HepG2 (cell line): ENCODE data around the gene QPCT. TPM values are rescaled to one million over a fixed set of nuclear protein-coding genes. Genes with fewer than 3 reads are reported as not detected.

ENCODE experiments used
- ATAC-seq: fragments of 200-7000 bp; cut with Tn5 transposase; 3 replicates; pipeline ENCODE4 v1.9.1; 2020; ENCODE audit warnings: mild to moderate bottlenecking, moderate library complexity
- BruUV-seq: library from RNA; stranded (reverse); fragments of 400-500 nt; replicated peaks from 2 replicates; lab custom pipeline; 2021; lab: Mats Ljungman, UMichigan
- CTCF ChIA-PET: fragments of 300-600 bp; formaldehyde crosslinking; extraction: SDS; loops from one replicate; lab custom pipeline; 2021; ENCODE audit warnings: low total read pairs, inconsistent platforms, low intra/inter-chr PET ratio; lab: Yijun Ruan, JAX
- POLR2A ChIA-PET: fragments of 350-600 bp; sonication (Branson Sonifier 250); formaldehyde crosslinking; loops from one replicate; lab custom pipeline; 2020; ENCODE audit warnings: antibody characterized with exemption, inconsistent platforms; lab: Yijun Ruan, JAX
- DNase-seq: peaks from one replicate; pipeline ENCODE4 v3.0.0-alpha.2; 2015; ENCODE audit warnings: low spot score
- FAIRE-seq: peaks from 3 replicates; lab custom pipeline; 2011; peaks lifted over from hg19 to GRCh38; lab: Jason Lieb, UNC
- H2AFZ ChIP-seq: one replicate; pipeline ENCODE4 v1.6.1; 2011; ENCODE audit warnings: low read length, inconsistent platforms
- H3K27ac ChIP-seq: fragments of 300-600 bp; 3 replicates; pipeline ENCODE4 v1.8.0; 2011; ENCODE audit warnings: mixed run types, mild to moderate bottlenecking, mixed read lengths, low read length, inconsistent platforms; ENCODE audit not compliant: insufficient read depth; ENCODE audit errors: extremely low read length
- H3K27me3 ChIP-seq, 2 experiments: fragments of 200-600 bp in 1 of 2; 2 replicates in 1 of 2; 3 replicates in 1 of 2; pipeline versions ENCODE4 v1.6.0 to v1.8.0; 2011; ENCODE audit warnings: low read length in 2 of 2, mild to moderate bottlenecking in 2 of 2, moderate library complexity in 2 of 2, inconsistent platforms in 1 of 2; ENCODE audit not compliant: insufficient read depth in 2 of 2, control insufficient read depth in 1 of 2
- H3K36me3 ChIP-seq, 2 experiments: fragments of 200-600 bp in 1 of 2; replicated peaks in 1 of 2; 2 replicates in 1 of 2; 3 replicates in 1 of 2; pipeline versions ENCODE4 v1.5.1 to v1.8.0; 2011; ENCODE audit warnings: low read length in 2 of 2, inconsistent platforms in 1 of 2; ENCODE audit not compliant: insufficient read depth in 2 of 2, control insufficient read depth in 1 of 2
- H3K4me1 ChIP-seq: 2 replicates; pipeline ENCODE4 v1.5.1; 2012; ENCODE audit warnings: low read length, inconsistent platforms; ENCODE audit not compliant: insufficient read depth
- H3K4me2 ChIP-seq: 2 replicates; pipeline ENCODE4 v1.6.0; 2011; ENCODE audit warnings: low read depth, low read length, inconsistent platforms
- H3K4me3 ChIP-seq, 3 experiments: fragments of 200-600 bp in 1 of 3; sonication (generic), shearing (Covaris generic) in 1 of 3; replicated peaks in 1 of 3; 2 replicates each; pipeline ENCODE4 v1.5.1; 2011 to 2016; ENCODE audit warnings: low read length in 3 of 3, inconsistent platforms in 2 of 3, low read depth in 2 of 3, mild to moderate bottlenecking in 2 of 3, control low read depth in 1 of 3, mixed read lengths in 1 of 3; ENCODE audit not compliant: insufficient read depth in 1 of 3
- H3K79me2 ChIP-seq: one replicate; pipeline ENCODE4 v1.6.1; 2011; ENCODE audit warnings: low read length, inconsistent platforms; ENCODE audit not compliant: insufficient read depth
- H3K9ac ChIP-seq: 2 replicates; pipeline ENCODE4 v1.6.0; 2011; ENCODE audit warnings: mild to moderate bottlenecking, low read depth, low read length, inconsistent platforms; ENCODE audit not compliant: insufficient read depth
- H3K9me3 ChIP-seq: 2 replicates; pipeline ENCODE4 v1.5.1; 2012; ENCODE audit warnings: mild to moderate bottlenecking, low read length
- H4K20me1 ChIP-seq: 2 replicates; pipeline ENCODE4 v1.6.0; 2011; ENCODE audit warnings: inconsistent platforms, mild to moderate bottlenecking, low read length, moderate library complexity; ENCODE audit not compliant: insufficient read depth
- DMAP1 ChIP-seq: IDR thresholded peaks from 2 replicates; pipeline ENCODE4 v1.6.1; 2016
- KLF12 ChIP-seq: sonication (generic); formaldehyde crosslinking; IDR thresholded peaks from 2 replicates; pipeline ENCODE4 v1.4.0; 2020; ENCODE audit warnings: missing genetic modification reagents, borderline replicate concordance
- MXD4 ChIP-seq: IDR thresholded peaks from 2 replicates; pipeline ENCODE4 v1.6.1; 2016; ENCODE audit warnings: mild to moderate bottlenecking, missing biosample characterization, missing genetic modification reagents
- NFE2L2 ChIP-seq: fragments of 150-350 bp; IDR thresholded peaks from 2 replicates; pipeline ENCODE4 v1.6.1; 2014; ENCODE audit warnings: low read length
- PHF5A ChIP-seq: IDR thresholded peaks from one replicate; pipeline ENCODE4 v1.6.1; 2018; ENCODE audit warnings: low read depth, missing genetic modification reagents; ENCODE audit not compliant: unreplicated experiment
- RAD51 ChIP-seq: fragments of 450-650 bp; IDR thresholded peaks from 2 replicates; pipeline ENCODE4 v1.6.1; 2016; ENCODE audit warnings: borderline replicate concordance
- REPIN1 ChIP-seq: sonication (generic); formaldehyde crosslinking; IDR thresholded peaks from 2 replicates; pipeline ENCODE4 v1.8.0; 2022; ENCODE audit warnings: missing genetic modification reagents, low read depth, mild to moderate bottlenecking, borderline replicate concordance
- SKI ChIP-seq: fragments of 450-650 bp; IDR thresholded peaks from one replicate; pipeline ENCODE4 v1.6.1; 2018; ENCODE audit warnings: mild to moderate bottlenecking; ENCODE audit not compliant: partially characterized antibody
- SOX5 ChIP-seq: IDR thresholded peaks from 2 replicates; pipeline ENCODE4 v1.6.1; 2016; ENCODE audit warnings: borderline replicate concordance
- ZFP62 ChIP-seq: sonication (generic); formaldehyde crosslinking; IDR thresholded peaks from 2 replicates; pipeline ENCODE4 v1.4.0; 2020; ENCODE audit warnings: missing genetic modification reagents
- ZNF547 ChIP-seq: sonication (generic); formaldehyde crosslinking; IDR thresholded peaks from 2 replicates; pipeline ENCODE4 v1.5.1; 2020; ENCODE audit warnings: mild to moderate bottlenecking, missing genetic modification reagents
- ZNF577 ChIP-seq: sonication (generic); formaldehyde crosslinking; IDR thresholded peaks from 2 replicates; pipeline ENCODE4 v1.4.0; 2020; ENCODE audit warnings: mild to moderate bottlenecking, low read depth, missing genetic modification reagents, borderline replicate concordance
- ZNF788 ChIP-seq: sonication (generic); formaldehyde crosslinking; IDR thresholded peaks from 2 replicates; pipeline ENCODE4 v1.5.0; 2020; ENCODE audit warnings: mild to moderate bottlenecking, missing genetic modification reagents, borderline replicate concordance
- ZNF891 ChIP-seq: sonication (generic); formaldehyde crosslinking; IDR thresholded peaks from 2 replicates; pipeline ENCODE4 v1.5.0; 2020; ENCODE audit warnings: mild to moderate bottlenecking, missing genetic modification reagents
- WGBS: methylation state at CpG from one replicate; pipeline ENCODE4 v1.1.6; 2017; ENCODE audit warnings: low lambda C conversion rate; 5-methylcytosine and 5-hydroxymethylcytosine counted together
- in situ Hi-C: cut with HindIII; loops from 2 replicates; pipeline ENCODE4 v1.10.0; 2017; ENCODE audit warnings: low pct_unique_long_range_greater_than_20kb; ENCODE audit not compliant: extremely low pct_ligation_motif_present
- intact Hi-C: fragments of 100-400 bp; cut with micrococcal nuclease; formaldehyde crosslinking; loops from one replicate; pipeline ENCODE4 v1.10.0; 2022; ENCODE audit not compliant: unreplicated experiment
- polyA plus RNA-seq, 8 experiments: library from polyadenylated mRNA; depleted of rRNA in 3 of 8; stranded (reverse) in 7 of 8; unstranded in 1 of 8; fragments of >200 nt; fragmentation: Illumina TruSeq in 4 of 8; extraction: Trizol in 4 of 8; gene quantifications; 2 replicates each; pipeline versions ENCODE4 v1.2.1 to v1.2.3, GENCODE V29; 2011 to 2016; ENCODE audit warnings: low read depth in 4 of 8, missing spikeins in 1 of 8, mixed read lengths in 1 of 8; ENCODE audit not compliant: insufficient read depth in 1 of 8
- total RNA-seq, 5 experiments: library from RNA; depleted of rRNA; stranded (reverse); fragments of >200 nt; fragmentation: Illumina TruSeq; extraction: Trizol; gene quantifications; 2 replicates each; pipeline ENCODE4 v1.2.3, GENCODE V29; 2016; ENCODE audit warnings: low read depth in 1 of 5
- TF ChIP-seq, protein P1 (sequence below): sonication (generic); formaldehyde crosslinking; IDR thresholded peaks from 2 replicates; pipeline ENCODE4 v1.9.0; 2022; ENCODE audit warnings: missing genetic modification reagents, mild to moderate bottlenecking, borderline replicate concordance

QPCT gene
- total and polyA plus RNA-seq, 2 of the 13 experiments (the other 11 are each of a cell fraction or from before 2014, with no cell fraction given) = 0.77 to 1.2 TPM

GRCh38 chr2:37415128-37415820, 70.8 kb downstream of the QPCT start:
- ChIA-PET POLR2A (no interaction called here), CTCF (interaction anchor here (0.9 to 2.5 kb wide), 4 partner anchors 121 to 859 kb away, joined by 3 to 23 read pairs (median 5); no protein-coding TSS in a partner anchor)
- ATAC-seq (no peak), DNase-seq (no peak), FAIRE-seq (no peak)
- Histone ChIP-seq H3K27ac (no peak overlapping the region), H3K4me1 (no peaks in the 10 kb centered on the region), H3K4me3 (no peak overlapping the region), H3K9me3 (no peaks in the 10 kb centered on the region), H3K9ac (no peak overlapping the region), H3K36me3 (no peaks in the 10 kb centered on the region), H3K4me2 (no peak overlapping the region), H2AFZ (no peak overlapping the region), H3K79me2 (no peaks in the 10 kb centered on the region), H3K27me3 (peaks cover 0 to 10% of the 10 kb centered on the region in 2 experiments; a peak in 3 of 5 replicates), H4K20me1 (no peaks in the 10 kb centered on the region)
- in situ Hi-C loops = no loop called here
- TF ChIP-seq ZNF788 (CRISPR knock-in tag) (no peak), MXD4 (CRISPR knock-in tag) (no peak), ZFP62 (CRISPR knock-in tag) (no peak)
- intact Hi-C loops = loop anchor here (2.0 kb wide), 1 partner anchor 860 kb away; no protein-coding TSS in a partner anchor
- WGBS = 53% methylated on average over 7 of the region's 7 CpGs
- no TSS peak for BruUV-seq

GRCh38 chr2:37417321-37417720, 72.9 kb downstream of the QPCT start:
- FAIRE-seq = no peak

More at GRCh38 chr2:37417321-37417720, 72.9 kb downstream of the QPCT start:
- no TSS peak for BruUV-seq
- TF ChIP-seq SKI = no peak
- TF ChIP-seq SOX5 (CRISPR knock-in tag) = no peak
- TF ChIP-seq RAD51 = no peak
- no peak for TF ChIP-seq PHF5A (CRISPR knock-in tag)
- TF ChIP-seq KLF12 (CRISPR knock-in tag) = no peak
- TF ChIP-seq NFE2L2 = no peak
- TF ChIP-seq ZNF577 = no peak
- TF ChIP-seq ZNF547 = no peak
- TF ChIP-seq, protein P1, sequence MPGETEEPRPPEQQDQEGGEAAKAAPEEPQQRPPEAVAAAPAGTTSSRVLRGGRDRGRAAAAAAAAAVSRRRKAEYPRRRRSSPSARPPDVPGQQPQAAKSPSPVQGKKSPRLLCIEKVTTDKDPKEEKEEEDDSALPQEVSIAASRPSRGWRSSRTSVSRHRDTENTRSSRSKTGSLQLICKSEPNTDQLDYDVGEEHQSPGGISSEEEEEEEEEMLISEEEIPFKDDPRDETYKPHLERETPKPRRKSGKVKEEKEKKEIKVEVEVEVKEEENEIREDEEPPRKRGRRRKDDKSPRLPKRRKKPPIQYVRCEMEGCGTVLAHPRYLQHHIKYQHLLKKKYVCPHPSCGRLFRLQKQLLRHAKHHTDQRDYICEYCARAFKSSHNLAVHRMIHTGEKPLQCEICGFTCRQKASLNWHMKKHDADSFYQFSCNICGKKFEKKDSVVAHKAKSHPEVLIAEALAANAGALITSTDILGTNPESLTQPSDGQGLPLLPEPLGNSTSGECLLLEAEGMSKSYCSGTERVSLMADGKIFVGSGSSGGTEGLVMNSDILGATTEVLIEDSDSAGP = no peak
- TF ChIP-seq ZNF891 = no peak
- TF ChIP-seq REPIN1 (CRISPR knock-in tag) = no peak
- no peak for TF ChIP-seq DMAP1 (CRISPR knock-in tag)
- TF ChIP-seq, all 625 proteins: peak for 0
- intact Hi-C loops = no loop called here
- ChIA-PET POLR2A (no interaction called here), CTCF (interaction anchor here (0.6 kb wide), 1 partner anchor 415 kb away, joined by 3 read pairs; no protein-coding TSS in a partner anchor)
- Histone ChIP-seq H3K4me1 (no peaks in the 10 kb centered on the region), H3K27me3 (peaks cover 0 to 10% of the 10 kb centered on the region in 2 experiments; a peak in 3 of 5 replicates), H3K27ac (no peak overlapping the region), H4K20me1 (no peaks in the 10 kb centered on the region), H3K36me3 (no peaks in the 10 kb centered on the region), H3K4me2 (no peak overlapping the region), H3K79me2 (no peaks in the 10 kb centered on the region), H3K9me3 (no peaks in the 10 kb centered on the region), H3K4me3 (no peak overlapping the region), H3K9ac (no peak overlapping the region), H2AFZ (no peak overlapping the region)
- ATAC-seq (no peak), DNase-seq (no peak)
- in situ Hi-C loops = no loop called here
- 0% methylated on average over 4 of the region's 4 CpGs for WGBS
